ENCODE measurements around the gene GPC6. TPM values are rescaled to one million over a fixed set of nuclear protein-coding genes. Genes with fewer than 3 reads are reported as not detected.

Gene GPC6
- polyA plus RNA-seq, 1 donor (not counting 4 experiments of a cell fraction or from before 2014, with no cell fraction given), result 0.42 TPM

GRCh38 chr13:94120878-94121277, 894.3 kb downstream of the GPC6 start:
- Histone ChIP-seq H3K4me3 (ENCODE audit: control insufficient read depth in 2 of 3, extremely low read depth in 1 of 3, insufficient read depth in 2 of 3, low read depth in 1 of 3, low read length in 3 of 3) (no peak overlapping the region), H2AFZ (ENCODE audit: control insufficient read depth, low read length) (no peak overlapping the region), H3K27ac (ENCODE audit: control insufficient read depth, insufficient read depth, low read length) (no peak overlapping the region), H3K27me3 (ENCODE audit: control insufficient read depth, extremely low read depth, insufficient read depth, low read length) (no peaks in the 10 kb centered on the region), H3K4me1 (ENCODE audit: control insufficient read depth, extremely low read depth, insufficient read depth, low read length) (no peaks in the 10 kb centered on the region), H3K9me1 (ENCODE audit: control insufficient read depth, extremely low read depth, insufficient read depth, low read length) (no peaks in the 10 kb centered on the region), H3K79me2 (ENCODE audit: control insufficient read depth, insufficient read depth, low read length) (no peaks in the 10 kb centered on the region), H3K4me2 (ENCODE audit: control insufficient read depth, extremely low read depth, insufficient read depth, low read depth, low read length) (no peak overlapping the region), H3K36me3 (ENCODE audit: control insufficient read depth in 2 of 2, extremely low read depth in 1 of 2, insufficient read depth in 2 of 2, low read length in 2 of 2) (no peaks in the 10 kb centered on the region), H4K20me1 (ENCODE audit: control insufficient read depth, extremely low read depth, insufficient read depth, low read length) (no peaks in the 10 kb centered on the region), H3K9ac (ENCODE audit: control insufficient read depth, extremely low read depth, insufficient read depth, low read length) (no peak overlapping the region), H3K9me3 (ENCODE audit: control insufficient read depth, low read depth, low read length) (no peaks in the 10 kb centered on the region)
- no peak for TF ChIP-seq EZH2 (IDR thresholded peaks at IDR 0.05; ENCODE audit: low read length)
- TF ChIP-seq, protein P1, sequence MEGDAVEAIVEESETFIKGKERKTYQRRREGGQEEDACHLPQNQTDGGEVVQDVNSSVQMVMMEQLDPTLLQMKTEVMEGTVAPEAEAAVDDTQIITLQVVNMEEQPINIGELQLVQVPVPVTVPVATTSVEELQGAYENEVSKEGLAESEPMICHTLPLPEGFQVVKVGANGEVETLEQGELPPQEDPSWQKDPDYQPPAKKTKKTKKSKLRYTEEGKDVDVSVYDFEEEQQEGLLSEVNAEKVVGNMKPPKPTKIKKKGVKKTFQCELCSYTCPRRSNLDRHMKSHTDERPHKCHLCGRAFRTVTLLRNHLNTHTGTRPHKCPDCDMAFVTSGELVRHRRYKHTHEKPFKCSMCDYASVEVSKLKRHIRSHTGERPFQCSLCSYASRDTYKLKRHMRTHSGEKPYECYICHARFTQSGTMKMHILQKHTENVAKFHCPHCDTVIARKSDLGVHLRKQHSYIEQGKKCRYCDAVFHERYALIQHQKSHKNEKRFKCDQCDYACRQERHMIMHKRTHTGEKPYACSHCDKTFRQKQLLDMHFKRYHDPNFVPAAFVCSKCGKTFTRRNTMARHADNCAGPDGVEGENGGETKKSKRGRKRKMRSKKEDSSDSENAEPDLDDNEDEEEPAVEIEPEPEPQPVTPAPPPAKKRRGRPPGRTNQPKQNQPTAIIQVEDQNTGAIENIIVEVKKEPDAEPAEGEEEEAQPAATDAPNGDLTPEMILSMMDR (optimal IDR thresholded peaks at IDR 0.05 in 1 of 3, IDR thresholded peaks at IDR 0.05 in 1 of 3, conservative IDR thresholded peaks at IDR 0.05 in 1 of 3; ENCODE audit: extremely low read depth in 1 of 3, insufficient read depth in 2 of 3, low read length in 3 of 3), result no peak
- FAIRE-seq (no peak), DNase-seq (ENCODE audit: low read depth, low spot score) (no peak)
- dilution Hi-C loops (cut with MboI; ENCODE audit: extremely low pct_ligation_motif_present, low sequenced_read_pairs), result no loop called here

- no peak overlapping the region for H3K4me3 ChIP-seq (ENCODE audit: control insufficient read depth in 2 of 3, extremely low read depth in 1 of 3, insufficient read depth in 2 of 3, low read depth in 1 of 3, low read length in 3 of 3)
- H4K20me1 ChIP-seq (ENCODE audit: control insufficient read depth, extremely low read depth, insufficient read depth, low read length), result no peaks in the 10 kb centered on the region
- H3K27ac ChIP-seq (ENCODE audit: control insufficient read depth, insufficient read depth, low read length), result no peak overlapping the region
- TF ChIP-seq, protein P1 (optimal IDR thresholded peaks at IDR 0.05 in 1 of 3, IDR thresholded peaks at IDR 0.05 in 1 of 3, conservative IDR thresholded peaks at IDR 0.05 in 1 of 3; ENCODE audit: extremely low read depth in 1 of 3, insufficient read depth in 2 of 3, low read length in 3 of 3), result no peak
- no peak overlapping the region for H3K4me2 ChIP-seq (ENCODE audit: control insufficient read depth, extremely low read depth, insufficient read depth, low read depth, low read length)
- no peaks in the 10 kb centered on the region for H3K79me2 ChIP-seq (ENCODE audit: control insufficient read depth, insufficient read depth, low read length)
- DNase-seq (ENCODE audit: low read depth, low spot score) (no peak), FAIRE-seq (no peak)
- H3K9me1 ChIP-seq (ENCODE audit: control insufficient read depth, extremely low read depth, insufficient read depth, low read length), result no peaks in the 10 kb centered on the region
- no peaks in the 10 kb centered on the region for H3K27me3 ChIP-seq (ENCODE audit: control insufficient read depth, extremely low read depth, insufficient read depth, low read length)
- no peak overlapping the region for H3K9ac ChIP-seq (ENCODE audit: control insufficient read depth, extremely low read depth, insufficient read depth, low read length)
- no peaks in the 10 kb centered on the region for H3K4me1 ChIP-seq (ENCODE audit: control insufficient read depth, extremely low read depth, insufficient read depth, low read length)
- dilution Hi-C loops (cut with MboI; ENCODE audit: extremely low pct_ligation_motif_present, low sequenced_read_pairs), result no loop called here
- no peaks in the 10 kb centered on the region for H3K9me3 ChIP-seq (ENCODE audit: control insufficient read depth, low read depth, low read length)
- H2AFZ ChIP-seq (ENCODE audit: control insufficient read depth, low read length), result no peak overlapping the region
- no peaks in the 10 kb centered on the region for H3K36me3 ChIP-seq (ENCODE audit: control insufficient read depth in 2 of 2, extremely low read depth in 1 of 2, insufficient read depth in 2 of 2, low read length in 2 of 2)
Measured at GRCh38 chr13:94121686-94122085, 895.1 kb downstream of the GPC6 start.

Measured in keratinocyte (primary cell).